GM04504 (cell line): ENCODE measurements around the gene KIF3B.
"Not testable (repeated sequence)": the region's sequence is repeated elsewhere in the genome, so short reads cannot be mapped to it uniquely, and the experiment has no call there.

ENCODE experiments used
- DNase-seq: peaks from one replicate; pipeline ENCODE4 v3.0.0-alpha.2; 2012; ENCODE audit warnings: low read depth

Gene KIF3B

GRCh38 chr20:32296412-32296811, 19.0 kb downstream of the KIF3B start:
- no peak for DNase-seq

GRCh38 chr20:32296819-32297420, 19.5 kb downstream of the KIF3B start:
- DNase-seq: no peak

- DNase-seq: no peak
Observed at GRCh38 chr20:32297439-32297838, 20.0 kb downstream of the KIF3B start.

- no peak for DNase-seq
Observed at GRCh38 chr20:32300647-32301046, 23.2 kb downstream of the KIF3B start.

GRCh38 chr20:32301719-32302506, 24.5 kb downstream of the KIF3B start:
- DNase-seq: no peak

GRCh38 chr20:32302507-32302872, 25.0 kb downstream of the KIF3B start:
- DNase-seq: no peak

- no peak for DNase-seq
Observed at GRCh38 chr20:32304131-32304746, 26.8 kb downstream of the KIF3B start.

- DNase-seq: no peak
Observed at GRCh38 chr20:32312718-32313424, 35.4 kb downstream of the KIF3B start.

- DNase-seq: no peak
Observed at GRCh38 chr20:32314768-32315167, 37.3 kb downstream of the KIF3B start.

GRCh38 chr20:32315399-32315798, 37.9 kb downstream of the KIF3B start:
- DNase-seq: no peak

GRCh38 chr20:32315891-32316290, 38.4 kb downstream of the KIF3B start:
- no peak for DNase-seq

GRCh38 chr20:32316667-32317066, 39.2 kb downstream of the KIF3B start:
- DNase-seq: no peak

GRCh38 chr20:32319100-32319499, 41.6 kb downstream of the KIF3B start:
- no peak for DNase-seq

- DNase-seq: no peak
Observed at GRCh38 chr20:32320305-32320704, 42.9 kb downstream of the KIF3B start.

GRCh38 chr20:32321390-32321789, 43.9 kb downstream of the KIF3B start:
- DNase-seq: no peak

- not testable (repeated sequence) for DNase-seq
Observed at GRCh38 chr20:32322260-32322659, 44.8 kb downstream of the KIF3B start.

GRCh38 chr20:32323761-32324160, 46.3 kb downstream of the KIF3B start:
- DNase-seq: not testable (repeated sequence)

- no peak for DNase-seq
Observed at GRCh38 chr20:32325706-32326503, 48.5 kb downstream of the KIF3B start.

GRCh38 chr20:32326504-32326845, 49.0 kb downstream of the KIF3B start:
- no peak for DNase-seq

GRCh38 chr20:32327087-32327681, 49.7 kb downstream of the KIF3B start:
- no peak for DNase-seq

GRCh38 chr20:32329817-32330554, 52.5 kb downstream of the KIF3B start:
- no peak for DNase-seq
